ENCODE measurements around the gene SAMD3. TPM values are rescaled to one million over a fixed set of nuclear protein-coding genes. Genes with fewer than 3 reads are reported as not detected.
"Not testable (repeated sequence)": the region's sequence is repeated elsewhere in the genome, so short reads cannot be mapped to it uniquely, and the experiment has no call there.

The SAMD3 gene
- total and polyA plus RNA-seq, 2 of the 4 experiments (the other 2 are of a cell fraction) = 3.0 to 3.9 TPM

DNA sequence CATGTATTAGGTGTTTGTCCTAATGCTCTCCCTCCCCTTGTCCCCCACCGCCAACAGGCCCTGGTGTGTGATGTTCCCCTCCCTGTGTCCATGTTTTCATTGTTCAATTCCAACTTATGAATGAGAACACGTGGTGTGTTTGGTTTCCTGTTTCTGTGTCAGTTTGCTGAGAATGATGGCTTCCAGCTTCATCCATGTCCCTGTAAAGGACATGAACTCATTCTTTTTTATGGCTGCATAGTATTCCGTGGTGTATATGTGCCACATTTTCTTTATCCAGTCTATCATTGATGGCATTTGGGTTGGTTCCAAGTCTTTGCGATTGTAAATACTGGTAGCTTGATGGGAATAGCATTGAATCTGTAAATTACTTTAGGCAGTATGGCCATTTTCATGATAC, 52.6 kb downstream of the SAMD3 start:
- H3K27me3 ChIP-seq (ENCODE audit: control insufficient read depth, insufficient read depth, low read length); H3K9me3 ChIP-seq (ENCODE audit: control insufficient read depth, insufficient read depth, low read length); H3K79me1 ChIP-seq (ENCODE audit: low read depth in 1 of 2, low read length in 2 of 2); BruUV-seq (replicated peaks); H4K20me1 ChIP-seq (ENCODE audit: insufficient read depth, low read length); in situ Hi-C loops (cut with MboI; ENCODE audit: low sequenced_read_pairs); H3K18ac ChIP-seq (ENCODE audit: low read depth, low read length); H2BK20ac ChIP-seq (ENCODE audit: low read depth, low read length); H3K36me3 ChIP-seq (ENCODE audit: control insufficient read depth, insufficient read depth, low read length); H2AK9ac ChIP-seq (replicated peaks; ENCODE audit: low read depth, low read length, poor library complexity); intact Hi-C loops (cut with micrococcal nuclease); H3K9me1 ChIP-seq (ENCODE audit: insufficient read depth, low read length); H2BK15ac ChIP-seq (ENCODE audit: low read depth, low read length); H3K14ac ChIP-seq (replicated peaks; ENCODE audit: low read depth, low read length); H3K4me3 ChIP-seq (ENCODE audit: insufficient read depth, low read depth, low read length); H2AK5ac ChIP-seq (ENCODE audit: low read depth, low read length); DNase-seq; CTCF ChIA-PET; H2BK5ac ChIP-seq (ENCODE audit: low read depth, low read length, poor library complexity, severe bottlenecking); ATAC-seq (ENCODE audit: low read depth); H2AFZ ChIP-seq (replicated peaks; ENCODE audit: low read length, poor library complexity); H3K56ac ChIP-seq (ENCODE audit: extremely low read depth, insufficient read depth, low read length); H3K4me2 ChIP-seq (ENCODE audit: low read depth, low read length); H4K91ac ChIP-seq (ENCODE audit: insufficient read depth, low read depth, low read length); H2BK120ac ChIP-seq (ENCODE audit: low read depth, low read length); H3K27ac ChIP-seq (ENCODE audit: insufficient read depth, low read length); H3K9ac ChIP-seq (ENCODE audit: low read depth, low read length); H4K8ac ChIP-seq (ENCODE audit: low read depth in 2 of 2, low read length in 2 of 2); H3K4ac ChIP-seq (ENCODE audit: low read depth, low read length); H3K4me1 ChIP-seq (ENCODE audit: control insufficient read depth, insufficient read depth, low read length); H4K5ac ChIP-seq (ENCODE audit: low read depth, low read length); POLR2A ChIA-PET (ENCODE audit: unreplicated experiment); H3K23ac ChIP-seq (ENCODE audit: low read depth, low read length); dilution Hi-C loops (cut with HindIII; ENCODE audit: low sequenced_read_pairs, unreplicated experiment): not testable (repeated sequence)
- no CpG with 5 or more reads among the region's 4 CpGs for WGBS, 2 experiments (ENCODE audit: extremely low coverage in 2 of 2, insufficient read length in 1 of 2)
